IMR-90 (cell line): ENCODE results near the gene MIPEP. TPM values are rescaled to one million over a fixed set of nuclear protein-coding genes. Genes with fewer than 3 reads are reported as not detected.
A peak's percentile ranks its signal among the peaks of the same experiment; 100 is the strongest.

Experiments used
- ATAC-seq: fragments of 200-7000 bp; cut with Tn5 transposase; 2 replicates; pipeline ENCODE4 v1.9.1; 2020; ENCODE audit warnings: low read depth, mild to moderate bottlenecking, moderate library complexity
- BruUV-seq: library from RNA; stranded (reverse); fragments of 400-500 nt; replicated peaks from 2 replicates; lab custom pipeline; 2021; lab: Mats Ljungman, UMichigan
- CTCF ChIA-PET: fragments of 300-600 bp; formaldehyde crosslinking; extraction: SDS; loops from one replicate; lab custom pipeline; 2021; ENCODE audit warnings: antibody characterized with exemption; lab: Yijun Ruan, JAX
- POLR2A ChIA-PET: fragments of 300-600 bp; sonication (Branson Sonifier 250); formaldehyde crosslinking; loops from one replicate; lab custom pipeline; 2022; ENCODE audit warnings: antibody characterized with exemption; ENCODE audit not compliant: unreplicated experiment; lab: Charles Lee
- DNase-seq: peaks from one replicate; pipeline ENCODE4 v3.0.0; 2013
- H2AFZ ChIP-seq: replicated peaks from 2 replicates; pipeline ENCODE3; 2013; ENCODE audit warnings: low read length, mild to moderate bottlenecking; ENCODE audit not compliant: poor library complexity
- H2AK5ac ChIP-seq: 2 replicates; pipeline ENCODE4 v1.6.1; 2013; ENCODE audit warnings: low read depth, low read length, inconsistent platforms
- H2AK9ac ChIP-seq: replicated peaks from 2 replicates; pipeline ENCODE3; 2013; ENCODE audit warnings: mild to moderate bottlenecking, low read depth, low read length, moderate library complexity; ENCODE audit not compliant: poor library complexity
- H2BK120ac ChIP-seq: 2 replicates; pipeline ENCODE4 v1.6.1; 2013; ENCODE audit warnings: low read depth, low read length, inconsistent platforms
- H2BK15ac ChIP-seq: 3 replicates; pipeline ENCODE4 v1.6.1; 2013; ENCODE audit warnings: low read depth, low read length, inconsistent platforms
- H2BK20ac ChIP-seq: 2 replicates; pipeline ENCODE4 v1.6.1; 2013; ENCODE audit warnings: low read depth, mild to moderate bottlenecking, inconsistent platforms, low read length, moderate library complexity
- H2BK5ac ChIP-seq: 2 replicates; pipeline ENCODE4 v1.6.1; 2013; ENCODE audit warnings: mild to moderate bottlenecking, low read depth, low read length, inconsistent platforms; ENCODE audit not compliant: poor library complexity, severe bottlenecking
- H3K14ac ChIP-seq: replicated peaks from 2 replicates; pipeline ENCODE4 v1.6.1; 2013; ENCODE audit warnings: low read depth, low read length, inconsistent platforms
- H3K18ac ChIP-seq: 2 replicates; pipeline ENCODE4 v1.6.1; 2013; ENCODE audit warnings: low read depth, low read length, control low read depth
- H3K23ac ChIP-seq: 2 replicates; pipeline ENCODE4 v1.6.1; 2013; ENCODE audit warnings: low read depth, low read length, inconsistent platforms
- H3K27ac ChIP-seq: 2 replicates; pipeline ENCODE4 v1.5.1; 2013; ENCODE audit warnings: mild to moderate bottlenecking, control low read depth, low read length; ENCODE audit not compliant: insufficient read depth
- H3K27me3 ChIP-seq: 2 replicates; pipeline ENCODE4 v1.6.1; 2013; ENCODE audit warnings: low read length; ENCODE audit not compliant: control insufficient read depth, insufficient read depth
- H3K36me3 ChIP-seq: 2 replicates; pipeline ENCODE4 v1.6.1; 2013; ENCODE audit warnings: low read length, mixed read lengths; ENCODE audit not compliant: control insufficient read depth, insufficient read depth
- H3K4ac ChIP-seq: 2 replicates; pipeline ENCODE4 v1.6.1; 2013; ENCODE audit warnings: low read depth, low read length, inconsistent platforms
- H3K4me1 ChIP-seq: 2 replicates; pipeline ENCODE4 v1.6.1; 2013; ENCODE audit warnings: low read length, mixed read lengths; ENCODE audit not compliant: control insufficient read depth, insufficient read depth
- H3K4me2 ChIP-seq: 2 replicates; pipeline ENCODE4 v1.6.1; 2013; ENCODE audit warnings: low read depth, mild to moderate bottlenecking, control low read depth, low read length, moderate library complexity
- H3K4me3 ChIP-seq: 2 replicates; pipeline ENCODE4 v1.5.1; 2013; ENCODE audit warnings: low read depth, mild to moderate bottlenecking, control low read depth, low read length, moderate library complexity; ENCODE audit not compliant: insufficient read depth
- H3K56ac ChIP-seq: 2 replicates; pipeline ENCODE4 v1.6.1; 2013; ENCODE audit warnings: low read length, inconsistent platforms; ENCODE audit not compliant: insufficient read depth; ENCODE audit errors: extremely low read depth
- H3K79me1 ChIP-seq, 2 experiments: 2 replicates each; pipeline ENCODE4 v1.6.1; 2013; ENCODE audit warnings: low read length in 2 of 2, inconsistent platforms in 1 of 2, low read depth in 1 of 2
- H3K9ac ChIP-seq: 2 replicates; pipeline ENCODE4 v1.6.1; 2013; ENCODE audit warnings: low read depth, low read length, control low read depth
- H3K9me1 ChIP-seq: 2 replicates; pipeline ENCODE4 v1.6.1; 2013; ENCODE audit warnings: low read length, inconsistent platforms; ENCODE audit not compliant: insufficient read depth
- H3K9me3 ChIP-seq: 2 replicates; pipeline ENCODE4 v1.6.1; 2013; ENCODE audit warnings: low read length; ENCODE audit not compliant: control insufficient read depth, insufficient read depth
- H4K20me1 ChIP-seq: 2 replicates; pipeline ENCODE4 v1.6.1; 2013; ENCODE audit warnings: low read length, inconsistent platforms; ENCODE audit not compliant: insufficient read depth
- H4K5ac ChIP-seq: 2 replicates; pipeline ENCODE4 v1.6.1; 2013; ENCODE audit warnings: mild to moderate bottlenecking, low read depth, low read length, control low read depth
- H4K8ac ChIP-seq, 2 experiments: 2 replicates each; pipeline ENCODE4 v1.6.1; 2013; ENCODE audit warnings: low read depth in 2 of 2, low read length in 2 of 2, control low read depth in 1 of 2, inconsistent platforms in 1 of 2
- H4K91ac ChIP-seq: 2 replicates; pipeline ENCODE4 v1.6.1; 2013; ENCODE audit warnings: low read depth, low read length, inconsistent platforms; ENCODE audit not compliant: insufficient read depth
- BHLHE40 ChIP-seq: fragments of 150-350 bp; IDR thresholded peaks from 2 replicates; pipeline ENCODE4 v1.6.1; 2016; ENCODE audit warnings: mild to moderate bottlenecking, low read depth, low read length
- CEBPB ChIP-seq: IDR thresholded peaks from 2 replicates; pipeline ENCODE4 v1.6.1; 2012; ENCODE audit warnings: low read depth, low read length, improper control_type of control experiment
- CHD1 ChIP-seq: IDR thresholded peaks from 2 replicates; pipeline ENCODE4 v1.6.1; 2012; ENCODE audit warnings: low read depth, low read length, improper control_type of control experiment
- FOS ChIP-seq: fragments of 150-350 bp; IDR thresholded peaks from 2 replicates; pipeline ENCODE4 v1.6.1; 2016; ENCODE audit warnings: low read depth, low read length
- MAFK ChIP-seq: IDR thresholded peaks from 2 replicates; pipeline ENCODE4 v1.6.1; 2012; ENCODE audit warnings: low read depth, low read length, improper control_type of control experiment
- MAZ ChIP-seq: IDR thresholded peaks from 2 replicates; pipeline ENCODE4 v1.6.1; 2012; ENCODE audit warnings: low read depth, mild to moderate bottlenecking, low read length, improper control_type of control experiment, moderate library complexity, borderline replicate concordance
- MXI1 ChIP-seq: IDR thresholded peaks from 2 replicates; pipeline ENCODE4 v1.6.1; 2012; ENCODE audit warnings: low read depth, mild to moderate bottlenecking, low read length, moderate library complexity, borderline replicate concordance
- NFE2L2 ChIP-seq: fragments of 150-350 bp; IDR thresholded peaks from 2 replicates; pipeline ENCODE4 v1.6.1; 2016; ENCODE audit warnings: low read depth, mild to moderate bottlenecking, low read length
- POLR2A ChIP-seq: IDR thresholded peaks from 2 replicates; pipeline ENCODE4 v1.6.1; 2012; ENCODE audit warnings: mild to moderate bottlenecking, low read depth, low read length
- RAD21 ChIP-seq: IDR thresholded peaks from 2 replicates; pipeline ENCODE4 v1.6.1; 2012; ENCODE audit warnings: low read length, improper control_type of control experiment
- RCOR1 ChIP-seq: IDR thresholded peaks from 2 replicates; pipeline ENCODE4 v1.6.1; 2012; ENCODE audit warnings: mild to moderate bottlenecking, low read length, improper control_type of control experiment; ENCODE audit not compliant: insufficient replicate concordance
- RFX5 ChIP-seq: IDR thresholded peaks from 2 replicates; pipeline ENCODE4 v1.8.0; 2012; ENCODE audit warnings: low read depth, mild to moderate bottlenecking, low read length, moderate library complexity
- SMC3 ChIP-seq: fragments of 150-350 bp; IDR thresholded peaks from 2 replicates; pipeline ENCODE4 v1.6.1; 2016; ENCODE audit warnings: low read depth, mild to moderate bottlenecking, antibody characterized with exemption, low read length, moderate library complexity
- WGBS, 2 experiments: methylation state at CpG; one replicate each; pipeline versions ENCODE4 v1.1.5 to v1.1.7; 2013; ENCODE audit warnings: missing lambda C conversion rate in 2 of 2; ENCODE audit not compliant: insufficient read length in 1 of 2; ENCODE audit errors: extremely low coverage in 2 of 2; 5-methylcytosine and 5-hydroxymethylcytosine counted together
- dilution Hi-C: fragments of 300-500 bp; cut with HindIII; formaldehyde crosslinking; loops from one replicate; pipeline ENCODE4 v1.14.3; 2018; ENCODE audit warnings: low sequenced_read_pairs; ENCODE audit not compliant: unreplicated experiment
- in situ Hi-C: fragments of 300-500 bp; cut with MboI; formaldehyde crosslinking; loops from 3 replicates; pipeline ENCODE4 v1.14.3; 2019; ENCODE audit warnings: low sequenced_read_pairs, inconsistent platforms, mixed read lengths
- intact Hi-C: fragments of 100-400 bp; cut with micrococcal nuclease; formaldehyde crosslinking; loops from 2 replicates; pipeline ENCODE4 v1.10.0; 2022
- polyA plus RNA-seq, 3 experiments: library from polyadenylated mRNA; depleted of rRNA; stranded (reverse); fragments of >200 nt; gene quantifications; 2 replicates each; pipeline ENCODE4 v1.2.3, GENCODE V29; 2012; ENCODE audit warnings: low replicate concordance in 1 of 3
- total RNA-seq: library from RNA; depleted of rRNA; stranded (reverse); fragments of >200 nt; gene quantifications from 2 replicates; pipeline ENCODE4 v1.2.3, GENCODE V29; 2012
- TF ChIP-seq, protein P1 (sequence below): fragments of 150-350 bp; IDR thresholded peaks from 2 replicates; pipeline ENCODE4 v1.6.1; 2016; ENCODE audit warnings: low read depth, mild to moderate bottlenecking, low read length, moderate library complexity, borderline replicate concordance
- TF ChIP-seq, protein P2 (sequence below): fragments of 150-350 bp; IDR thresholded peaks from 2 replicates; pipeline ENCODE4 v1.6.1; 2017; ENCODE audit warnings: mild to moderate bottlenecking, antibody characterized with exemption, low read length, low read depth
- TF ChIP-seq, protein P3 (sequence below): conservative IDR thresholded peaks from 2 replicates; pipeline ENCODE4 v1.5.1; 2012; ENCODE audit warnings: mild to moderate bottlenecking, low read depth, low read length, improper control_type of control experiment

The MIPEP gene
- total and polyA plus RNA-seq, 2 of the 4 experiments (the other 2 are of a cell fraction), result 15.0 to 21.5 TPM

DNA sequence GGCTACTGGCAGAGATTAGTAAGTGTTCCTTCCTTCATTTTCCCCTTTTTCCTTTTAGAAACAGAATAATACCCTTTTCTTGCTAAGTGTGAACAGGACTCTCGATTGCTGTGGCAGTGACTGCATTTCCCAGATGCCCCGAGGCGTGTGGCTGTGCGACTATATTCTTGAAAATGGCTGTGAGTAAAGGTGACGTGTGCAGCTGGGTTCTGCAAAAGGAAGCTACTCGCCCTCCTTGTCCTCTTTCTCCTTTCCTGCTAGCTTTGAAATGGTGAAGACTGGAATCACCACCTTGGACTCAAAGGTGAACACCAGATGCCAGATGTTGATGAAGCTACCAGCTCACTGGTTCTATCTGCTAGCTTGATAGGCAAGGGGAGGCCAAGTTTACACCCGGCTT, 121.4 kb downstream of the MIPEP start:
- Histone ChIP-seq H4K20me1 (no peaks in the 10 kb centered on the region), H3K4me2 (no peak overlapping the region), H3K4me1 (peaks cover 15% of the 10 kb centered on the region), H3K79me1 (peaks cover 0 to 5% of the 10 kb centered on the region in 2 experiments; a peak in 1 of 4 replicates), H3K14ac (peak overlapping the region; percentile 67; the same call in 1 of the 2 replicates), H3K27ac (no peak overlapping the region), H3K18ac (peak overlapping the region; percentile 37), H2AK9ac (no peak overlapping the region), H2AFZ (no peak overlapping the region), H3K9me1 (peaks cover 11% of the 10 kb centered on the region), H2BK15ac (peak overlapping the region; percentile 88; the same call in 2 of the 3 replicates), H4K8ac (no peak overlapping the region), H3K23ac (no peak overlapping the region), H4K91ac (peak overlapping the region; percentile 48; the same call in 1 of the 2 replicates), H3K36me3 (no peaks in the 10 kb centered on the region), H3K4me3 (no peak overlapping the region), H3K4ac (no peak overlapping the region), H3K9ac (no peak overlapping the region), H3K9me3 (no peaks in the 10 kb centered on the region), H4K5ac (peak overlapping the region; percentile 53; the same call in 1 of the 2 replicates), H2BK120ac (0 out of 2 replicates have a peak overlapping the region, but pooled peaks have one; percentile 22), H2BK20ac (no peak overlapping the region), H2AK5ac (peak overlapping the region; percentile 17; the same call in 1 of the 2 replicates), H2BK5ac (no peak overlapping the region), H3K27me3 (no peaks in the 10 kb centered on the region), H3K56ac (no peak overlapping the region)
- no TSS peak for BruUV-seq
- DNase-seq (no peak), ATAC-seq (no peak)
- dilution Hi-C loops (no loop called here), in situ Hi-C loops (no loop called here), intact Hi-C loops (no loop called here)
- no CpG with 5 or more reads among the region's 7 CpGs for WGBS, 2 experiments
- CTCF ChIA-PET, result interaction anchor here (0.8 to 1.1 kb wide), 2 partner anchors 11 to 60 kb away, joined by 3 to 5 read pairs; no protein-coding TSS in a partner anchor
- TF ChIP-seq BHLHE40 (no peak), SMC3 (no peak), RCOR1 (no peak), FOS (no peak), RAD21 (no peak), POLR2A (no peak), NFE2L2 (no peak), MXI1 (no peak), CEBPB (no peak), MAFK (no peak), RFX5 (no peak), MAZ (no peak), CHD1 (no peak)
- TF ChIP-seq, protein P1, sequence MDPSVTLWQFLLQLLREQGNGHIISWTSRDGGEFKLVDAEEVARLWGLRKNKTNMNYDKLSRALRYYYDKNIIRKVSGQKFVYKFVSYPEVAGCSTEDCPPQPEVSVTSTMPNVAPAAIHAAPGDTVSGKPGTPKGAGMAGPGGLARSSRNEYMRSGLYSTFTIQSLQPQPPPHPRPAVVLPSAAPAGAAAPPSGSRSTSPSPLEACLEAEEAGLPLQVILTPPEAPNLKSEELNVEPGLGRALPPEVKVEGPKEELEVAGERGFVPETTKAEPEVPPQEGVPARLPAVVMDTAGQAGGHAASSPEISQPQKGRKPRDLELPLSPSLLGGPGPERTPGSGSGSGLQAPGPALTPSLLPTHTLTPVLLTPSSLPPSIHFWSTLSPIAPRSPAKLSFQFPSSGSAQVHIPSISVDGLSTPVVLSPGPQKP, result no peak
- TF ChIP-seq, protein P2, sequence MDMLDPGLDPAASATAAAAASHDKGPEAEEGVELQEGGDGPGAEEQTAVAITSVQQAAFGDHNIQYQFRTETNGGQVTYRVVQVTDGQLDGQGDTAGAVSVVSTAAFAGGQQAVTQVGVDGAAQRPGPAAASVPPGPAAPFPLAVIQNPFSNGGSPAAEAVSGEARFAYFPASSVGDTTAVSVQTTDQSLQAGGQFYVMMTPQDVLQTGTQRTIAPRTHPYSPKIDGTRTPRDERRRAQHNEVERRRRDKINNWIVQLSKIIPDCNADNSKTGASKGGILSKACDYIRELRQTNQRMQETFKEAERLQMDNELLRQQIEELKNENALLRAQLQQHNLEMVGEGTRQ, result no peak
- TF ChIP-seq, protein P3, sequence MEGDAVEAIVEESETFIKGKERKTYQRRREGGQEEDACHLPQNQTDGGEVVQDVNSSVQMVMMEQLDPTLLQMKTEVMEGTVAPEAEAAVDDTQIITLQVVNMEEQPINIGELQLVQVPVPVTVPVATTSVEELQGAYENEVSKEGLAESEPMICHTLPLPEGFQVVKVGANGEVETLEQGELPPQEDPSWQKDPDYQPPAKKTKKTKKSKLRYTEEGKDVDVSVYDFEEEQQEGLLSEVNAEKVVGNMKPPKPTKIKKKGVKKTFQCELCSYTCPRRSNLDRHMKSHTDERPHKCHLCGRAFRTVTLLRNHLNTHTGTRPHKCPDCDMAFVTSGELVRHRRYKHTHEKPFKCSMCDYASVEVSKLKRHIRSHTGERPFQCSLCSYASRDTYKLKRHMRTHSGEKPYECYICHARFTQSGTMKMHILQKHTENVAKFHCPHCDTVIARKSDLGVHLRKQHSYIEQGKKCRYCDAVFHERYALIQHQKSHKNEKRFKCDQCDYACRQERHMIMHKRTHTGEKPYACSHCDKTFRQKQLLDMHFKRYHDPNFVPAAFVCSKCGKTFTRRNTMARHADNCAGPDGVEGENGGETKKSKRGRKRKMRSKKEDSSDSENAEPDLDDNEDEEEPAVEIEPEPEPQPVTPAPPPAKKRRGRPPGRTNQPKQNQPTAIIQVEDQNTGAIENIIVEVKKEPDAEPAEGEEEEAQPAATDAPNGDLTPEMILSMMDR, result no peak
- POLR2A ChIA-PET, result no interaction called here
